ENCODE measurements around the gene NFIX. TPM values are rescaled to one million over a fixed set of nuclear protein-coding genes. Genes with fewer than 3 reads are reported as not detected.

The NFIX gene
- total RNA-seq, 2 experiments from 2014 or later, result 3.0 to 3.3 TPM

- no peak overlapping the region for H3K4me3 ChIP-seq (ENCODE audit: low read length)
- Mint-ChIP-seq H3K36me3 (ENCODE audit: low read depth) (no peaks in the 10 kb centered on the region), H3K4me3 (no peak overlapping the region), H3K27ac (no peak overlapping the region), H3K9me3 (no peaks in the 10 kb centered on the region), H3K4me1 (ENCODE audit: low read depth) (peaks cover 11% of the 10 kb centered on the region), H3K27me3 (peaks cover 3% of the 10 kb centered on the region)
- no peak for ATAC-seq (ENCODE audit: poor library complexity)
- intact Hi-C loops (cut with DNase I, micrococcal nuclease), result no loop called here
- no peaks in the 10 kb centered on the region for H3K36me3 ChIP-seq (ENCODE audit: insufficient read depth, low read length)
- ChIA-PET POLR2A (interaction anchor here (1.0 kb wide), 1 partner anchor 69 kb away, joined by 3 read pairs; no protein-coding TSS in a partner anchor), CTCF (interaction anchor here (1.1 kb wide), 1 partner anchor 21 kb away, joined by 3 read pairs; no protein-coding TSS in a partner anchor)
- TF ChIP-seq CTCF (IDR thresholded peaks at IDR 0.05), result no peak
- peaks cover 0 to 9% of the 10 kb centered on the region in 2 experiments for H3K27me3 ChIP-seq (ENCODE audit: control insufficient read depth in 1 of 2, insufficient read depth in 2 of 2, low read length in 2 of 2)
- no peak for DNase-seq
- H3K9me3 ChIP-seq (ENCODE audit: control insufficient read depth in 1 of 2, insufficient read depth in 1 of 2, low read length in 2 of 2), result no peaks in the 10 kb centered on the region
- no peak overlapping the region for H3K27ac ChIP-seq (ENCODE audit: low read depth in 1 of 2, low read length in 2 of 2)
- peaks cover 14% of the 10 kb centered on the region for H3K4me1 ChIP-seq (ENCODE audit: insufficient read depth, low read length)
Measured at GRCh38 chr19:13054626-13055212, 59.4 kb downstream of the NFIX start.

DNA sequence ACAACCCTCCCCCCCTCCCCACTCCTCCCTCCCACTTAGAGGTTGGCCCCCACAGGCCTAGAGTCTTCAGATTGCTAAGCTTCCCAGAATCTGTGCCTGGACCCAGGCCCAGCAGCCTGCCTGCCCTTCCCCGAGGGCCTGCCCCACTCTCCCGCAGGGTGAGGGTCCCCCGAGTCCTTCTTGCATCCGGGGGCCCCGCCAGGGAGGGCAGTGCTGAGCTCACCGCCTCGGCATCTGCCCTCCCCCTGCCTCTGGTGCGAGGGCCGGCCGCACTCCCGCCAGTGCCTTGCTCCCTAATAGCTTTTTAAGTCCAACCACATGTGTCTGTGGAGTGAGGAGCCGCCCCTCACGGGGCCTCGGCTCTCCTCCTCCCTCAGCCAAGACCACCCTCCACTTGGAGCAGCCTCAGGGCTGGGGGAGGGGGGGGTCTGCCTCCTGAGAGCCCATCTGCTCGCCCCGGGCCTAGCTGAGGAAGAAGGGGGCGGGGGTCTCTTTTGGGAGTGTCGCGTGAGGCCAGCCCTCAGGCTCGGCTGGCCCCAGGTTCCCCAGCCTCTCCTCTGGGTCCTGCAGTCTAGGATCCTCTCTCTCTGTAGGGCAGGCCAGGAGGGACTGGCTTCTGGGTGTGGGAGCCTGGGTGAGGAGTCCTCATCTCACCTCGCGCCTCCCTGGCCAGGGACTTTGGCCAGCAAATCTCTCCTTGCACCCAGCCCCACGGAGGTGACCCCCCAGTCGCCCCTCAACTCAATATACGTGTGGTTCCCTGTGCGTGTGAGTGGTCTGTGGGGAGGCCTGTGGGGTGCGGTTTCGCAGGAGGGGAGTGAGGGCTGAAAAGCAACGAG, 60.2 kb downstream of the NFIX start:
- peaks cover 3% of the 10 kb centered on the region for H3K27me3 Mint-ChIP-seq
- H3K4me3 Mint-ChIP-seq, result no peak overlapping the region
- POLR2A ChIA-PET, result no interaction called here
- H3K36me3 Mint-ChIP-seq (ENCODE audit: low read depth), result no peaks in the 10 kb centered on the region
- Histone ChIP-seq H3K4me3 (ENCODE audit: low read length) (no peak overlapping the region), H3K4me1 (ENCODE audit: insufficient read depth, low read length) (peaks cover 16% of the 10 kb centered on the region), H3K36me3 (ENCODE audit: insufficient read depth, low read length) (no peaks in the 10 kb centered on the region), H3K9me3 (ENCODE audit: control insufficient read depth in 1 of 2, insufficient read depth in 1 of 2, low read length in 2 of 2) (no peaks in the 10 kb centered on the region), H3K27ac (ENCODE audit: low read depth in 1 of 2, low read length in 2 of 2) (no peak overlapping the region), H3K27me3 (ENCODE audit: control insufficient read depth in 1 of 2, insufficient read depth in 2 of 2, low read length in 2 of 2) (peaks cover 0 to 9% of the 10 kb centered on the region in 2 experiments)
- TF ChIP-seq CTCF (IDR thresholded peaks at IDR 0.05), result no peak
- ATAC-seq (ENCODE audit: poor library complexity) (no peak), DNase-seq (no peak)
- H3K27ac Mint-ChIP-seq, result no peak overlapping the region
- CTCF ChIA-PET, result interaction anchor here (1.1 kb wide), 1 partner anchor 22 kb away, joined by 3 read pairs; no protein-coding TSS in a partner anchor
- intact Hi-C loops (cut with DNase I, micrococcal nuclease), result no loop called here
- no peaks in the 10 kb centered on the region for H3K9me3 Mint-ChIP-seq
- peaks cover 11% of the 10 kb centered on the region for H3K4me1 Mint-ChIP-seq (ENCODE audit: low read depth)

DNA sequence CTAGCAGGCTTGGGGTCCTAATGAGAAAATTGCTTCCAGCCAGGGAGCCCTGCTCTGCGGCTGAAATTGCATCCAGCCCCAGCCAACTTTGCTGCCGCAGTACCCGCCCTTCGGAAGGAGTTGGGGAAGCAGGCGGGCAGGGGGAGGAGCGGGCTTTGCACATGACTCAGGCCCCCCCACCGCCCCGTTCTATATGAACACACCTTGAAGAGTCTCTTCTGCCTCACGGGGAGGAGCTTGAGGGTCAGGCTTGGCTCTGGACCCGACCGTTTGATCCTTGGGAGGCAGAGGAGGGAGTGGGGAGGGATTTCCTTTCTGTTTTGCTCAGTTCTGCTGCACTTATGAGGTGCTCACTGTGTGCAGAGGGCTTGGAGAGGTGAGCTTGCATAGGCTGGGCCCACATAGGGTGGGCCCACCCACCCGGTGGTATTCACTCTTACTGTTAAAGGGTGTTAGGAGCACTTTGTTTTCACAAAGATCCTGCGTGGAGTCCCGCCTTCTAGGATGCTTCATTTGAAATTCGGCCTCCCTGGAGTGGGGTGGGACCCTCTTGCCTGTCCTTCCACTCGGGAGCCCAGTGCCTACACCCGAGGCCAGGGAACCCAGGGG, 60.9 kb downstream of the NFIX start:
- ChIA-PET CTCF (no interaction called here), POLR2A (no interaction called here)
- Mint-ChIP-seq H3K27ac (no peak overlapping the region), H3K4me3 (no peak overlapping the region), H3K36me3 (ENCODE audit: low read depth) (no peaks in the 10 kb centered on the region), H3K4me1 (ENCODE audit: low read depth) (peaks cover 13% of the 10 kb centered on the region), H3K9me3 (no peaks in the 10 kb centered on the region), H3K27me3 (peaks cover 6% of the 10 kb centered on the region)
- no peaks in the 10 kb centered on the region for H3K9me3 ChIP-seq (ENCODE audit: control insufficient read depth in 1 of 2, insufficient read depth in 1 of 2, low read length in 2 of 2)
- no peak overlapping the region for H3K4me3 ChIP-seq (ENCODE audit: low read length)
- H3K36me3 ChIP-seq (ENCODE audit: insufficient read depth, low read length), result no peaks in the 10 kb centered on the region
- ATAC-seq (ENCODE audit: poor library complexity) (no peak), DNase-seq (no peak)
- peaks cover 19% of the 10 kb centered on the region for H3K4me1 ChIP-seq (ENCODE audit: insufficient read depth, low read length)
- intact Hi-C loops (cut with DNase I, micrococcal nuclease), result no loop called here
- TF ChIP-seq CTCF (IDR thresholded peaks at IDR 0.05), result no peak
- H3K27ac ChIP-seq (ENCODE audit: low read depth in 1 of 2, low read length in 2 of 2), result no peak overlapping the region
- peaks cover 0 to 9% of the 10 kb centered on the region in 2 experiments for H3K27me3 ChIP-seq (ENCODE audit: control insufficient read depth in 1 of 2, insufficient read depth in 2 of 2, low read length in 2 of 2)
